Embryonic facial prominence (tissue), 1 donor: ENCODE results near the gene SNAI3.

Experiments used
- DNase-seq: peaks from one replicate; pipeline ENCODE4 v3.0.0-alpha.2; 2016; ENCODE audit errors: extremely low spot score

Gene SNAI3

GRCh38 chr16:88651276-88651988 is 34.9 kb downstream of the SNAI3 start:
- DNase-seq = no peak

GRCh38 chr16:88650749-88651275 is 35.5 kb downstream of the SNAI3 start, which contains the start of gene CYBA:
Gene CYBA, minus strand, starts transcription at chr16:88651053. Its CDS starts 40 bp downstream, at chr16:88651013.
- no peak for DNase-seq

GRCh38 chr16:88649924-88650748 is 36.2 kb downstream of the SNAI3 start:
- no peak for DNase-seq

- no peak for DNase-seq
These were observed 36.9 kb downstream of the SNAI3 start for GRCh38 chr16:88649195-88649923.

- no peak for DNase-seq
These were observed 38.9 kb downstream of the SNAI3 start for GRCh38 chr16:88647178-88648070.

GRCh38 chr16:88646345-88647034 is 39.8 kb downstream of the SNAI3 start:
- no peak for DNase-seq

- DNase-seq = no peak
These were observed 40.4 kb downstream of the SNAI3 start for GRCh38 chr16:88645941-88646340.

GRCh38 chr16:88645455-88645854 is 40.9 kb downstream of the SNAI3 start:
- DNase-seq = no peak

GRCh38 chr16:88643644-88643932 is 42.7 kb downstream of the SNAI3 start:
- DNase-seq = no peak

- DNase-seq = no peak
These were observed 43.2 kb downstream of the SNAI3 start for GRCh38 chr16:88642881-88643643.

- DNase-seq = no peak
These were observed 45.6 kb downstream of the SNAI3 start for GRCh38 chr16:88640498-88641247.

- DNase-seq = no peak
These were observed 46.2 kb downstream of the SNAI3 start for GRCh38 chr16:88640039-88640495.

GRCh38 chr16:88639231-88640038 is 46.9 kb downstream of the SNAI3 start:
- no peak for DNase-seq

- no peak for DNase-seq
These were observed 47.7 kb downstream of the SNAI3 start, which contains the start of gene IL17C for GRCh38 chr16:88638323-88639230. Gene IL17C, plus strand, starts transcription at chr16:88638572. Its CDS starts 70 bp downstream, at chr16:88638642.

- no peak for DNase-seq
These were observed 49.6 kb downstream of the SNAI3 start for GRCh38 chr16:88636488-88637265.

- no peak for DNase-seq
These were observed 50.5 kb downstream of the SNAI3 start for GRCh38 chr16:88635671-88636319.
